ENCODE measurements around the gene HPCAL1. TPM values are rescaled to one million over a fixed set of nuclear protein-coding genes. Genes with fewer than 3 reads are reported as not detected.

HPCAL1 gene
- total and polyA plus RNA-seq, 2 of the 8 experiments (the other 6 are each of a cell fraction or from before 2014, with no cell fraction given): 5.8 to 8.6 TPM

DNA sequence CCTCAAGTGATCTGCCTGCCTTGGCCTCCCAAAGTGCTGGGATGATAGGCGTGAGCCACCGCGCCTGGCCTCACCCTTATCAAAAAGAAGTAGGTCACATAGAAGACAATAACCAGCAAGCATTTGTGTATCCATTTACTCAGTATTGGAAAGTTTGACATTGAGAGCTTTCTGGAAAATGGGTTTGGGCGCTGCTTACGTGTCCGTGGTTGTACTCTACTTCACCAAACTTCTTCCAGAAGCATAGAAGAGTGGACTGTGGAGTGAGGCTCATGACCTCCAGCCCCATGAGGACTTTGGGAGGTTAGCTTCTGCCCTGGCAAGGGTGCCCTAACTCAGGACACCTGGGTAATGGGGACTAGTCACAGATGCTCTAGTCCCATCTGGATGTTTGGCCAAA lies 149.1 kb downstream of the HPCAL1 start:
- Histone ChIP-seq H2BK120ac (replicated peaks; ENCODE audit: low read depth, low read length) (no peak overlapping the region), H3K56ac (replicated peaks; ENCODE audit: insufficient read length, low read depth, low read length) (no peak overlapping the region), H4K8ac (ENCODE audit: extremely low read depth, insufficient read depth, low read length) (no peak overlapping the region), H3K36me3 (ENCODE audit: control insufficient read depth in 2 of 4, insufficient read depth in 4 of 4, low read length in 3 of 4) (no peaks in the 10 kb centered on the region), H3K4ac (replicated peaks; ENCODE audit: insufficient read length, low read depth, low read length) (no peak overlapping the region), H4K5ac (ENCODE audit: insufficient read length, low read depth, low read length) (no peak overlapping the region), H3K4me3 (ENCODE audit: extremely low read depth in 1 of 4, insufficient read depth in 2 of 4, low read depth in 3 of 4, low read length in 4 of 4) (no peak overlapping the region), H2BK5ac (ENCODE audit: low read depth, low read length) (no peak overlapping the region), H3K4me1 (replicated peaks in 1 of 4; ENCODE audit: control insufficient read depth in 3 of 4, insufficient read depth in 4 of 4, low read length in 3 of 4) (peaks cover 0 to 8% (median 4%) of the 10 kb centered on the region in 4 experiments; a peak in 5 of 7 replicates), H3K9ac (replicated peaks in 1 of 4; ENCODE audit: extremely low read depth in 1 of 4, low read depth in 3 of 4, low read length in 3 of 4) (no peak overlapping the region), H2BK20ac (ENCODE audit: low read length) (no peak overlapping the region), H2AK5ac (ENCODE audit: low read depth, low read length) (no peak overlapping the region), H2AFZ (ENCODE audit: low read length) (no peak overlapping the region), H3K9me3 (ENCODE audit: insufficient read depth in 2 of 2, low read depth in 1 of 2, low read length in 1 of 2) (no peaks in the 10 kb centered on the region), H3K79me1 (ENCODE audit: low read depth, low read length) (no peaks in the 10 kb centered on the region), H3K18ac (ENCODE audit: extremely low read depth, low read length) (no peak overlapping the region), H4K91ac (replicated peaks; ENCODE audit: insufficient read length, low read length) (no peak overlapping the region), H3K27ac (ENCODE audit: low read depth, low read length) (no peak overlapping the region), H3K14ac (ENCODE audit: insufficient read length) (no peak overlapping the region), H3K23ac (ENCODE audit: insufficient read length) (no peak overlapping the region), H3K27me3 (replicated peaks in 1 of 4; ENCODE audit: control insufficient read depth in 3 of 4, extremely low read depth in 1 of 4, insufficient read depth in 3 of 4, low read length in 3 of 4) (peaks cover 0 to 26% (median 12%) of the 10 kb centered on the region in 4 experiments; a peak in 5 of 7 replicates), H3K23me2 (ENCODE audit: low read depth, low read length) (peaks cover 4% of the 10 kb centered on the region; the same call in 1 of the 2 replicates), H2BK12ac (ENCODE audit: low read depth, low read length) (no peak overlapping the region), H4K20me1 (replicated peaks in 1 of 2; ENCODE audit: control insufficient read depth in 1 of 2, insufficient read depth in 2 of 2, low read length in 2 of 2) (no peaks in the 10 kb centered on the region), H3K79me2 (ENCODE audit: control insufficient read depth in 1 of 2, insufficient read depth in 2 of 2, low read length in 2 of 2) (peaks cover 0 to 7% of the 10 kb centered on the region in 2 experiments; a peak in 2 of 4 replicates), H3K4me2 (ENCODE audit: insufficient read depth in 1 of 2, low read depth in 2 of 2, low read length in 2 of 2) (no peak overlapping the region), H2BK15ac (ENCODE audit: low read length) (no peak overlapping the region)
- no peak for DNase-seq (ENCODE audit: low read depth in 1 of 2, low spot score in 2 of 2)
- FAIRE-seq: no peak
- CTCF ChIA-PET (ENCODE audit: partially characterized antibody): interaction anchor here (0.6 to 1.7 kb wide), 5 partner anchors 21 to 537 kb away, joined by 3 to 5 read pairs (median 4); no protein-coding TSS in a partner anchor
- 92% methylated on average over 6 of the region's 6 CpGs; no CpG with 5 or more reads in 1 of the 2 experiments for WGBS, 2 experiments (ENCODE audit: extremely low coverage in 1 of 2, insufficient coverage in 1 of 2, insufficient read length in 1 of 2, insufficient replicate concordance in 2 of 2, low coverage in 1 of 2, low lambda C conversion rate in 2 of 2, missing lambda C conversion rate in 1 of 2)
- TF ChIP-seq POU5F1 (IDR thresholded peaks at IDR 0.05; ENCODE audit: low read depth, low read length) (no peak), NRF1 (IDR thresholded peaks at IDR 0.05; ENCODE audit: low read depth, low read length) (no peak), SP4 (IDR thresholded peaks at IDR 0.05; ENCODE audit: low read length) (no peak), ASH2L (IDR thresholded peaks at IDR 0.05; ENCODE audit: low read length) (no peak), SAP30 (IDR thresholded peaks at IDR 0.05; ENCODE audit: insufficient read depth, insufficient replicate concordance, low read length) (no peak), NANOG (IDR thresholded peaks at IDR 0.05; ENCODE audit: insufficient read depth, low read depth, low read length, poor library complexity, severe bottlenecking) (no peak), JUN (IDR thresholded peaks at IDR 0.05; ENCODE audit: low read depth, low read length) (no peak), TCF12 (IDR thresholded peaks at IDR 0.05; ENCODE audit: low read depth, low read length) (no peak), RFX5 (IDR thresholded peaks at IDR 0.05; ENCODE audit: borderline replicate concordance, low read depth, low read length) (no peak), CHD2 (IDR thresholded peaks at IDR 0.05; ENCODE audit: low read length) (no peak), CTBP2 (IDR thresholded peaks at IDR 0.05; ENCODE audit: borderline replicate concordance, insufficient read depth, insufficient read length, low read length) (no peak), EGR1 (IDR thresholded peaks at IDR 0.05; ENCODE audit: borderline replicate concordance, low read depth, low read length) (no peak), CEBPB (IDR thresholded peaks at IDR 0.05; ENCODE audit: low read depth, low read length) (no peak), CREB1 (IDR thresholded peaks at IDR 0.05) (no peak)
- TF ChIP-seq, protein P1, sequence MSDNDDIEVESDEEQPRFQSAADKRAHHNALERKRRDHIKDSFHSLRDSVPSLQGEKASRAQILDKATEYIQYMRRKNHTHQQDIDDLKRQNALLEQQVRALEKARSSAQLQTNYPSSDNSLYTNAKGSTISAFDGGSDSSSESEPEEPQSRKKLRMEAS (IDR thresholded peaks at IDR 0.05): no peak
- POLR2A ChIA-PET (ENCODE audit: partially characterized antibody): interaction anchor here (0.9 kb wide), 1 partner anchor 226 kb away, joined by 3 read pairs; no protein-coding TSS in a partner anchor
